K562 (cell line): ENCODE results near the gene ATP13A4. TPM values are rescaled to one million over a fixed set of nuclear protein-coding genes. Genes with fewer than 3 reads are reported as not detected.
A peak's percentile ranks its signal among the peaks of the same experiment; 100 is the strongest.

Experiments
- ASH1L ChIP-seq: fragments of 450-650 bp; IDR thresholded peaks from 2 replicates; pipeline ENCODE4 v1.6.1; 2018; ENCODE audit warnings: borderline replicate concordance, mild to moderate bottlenecking, low read depth; ENCODE audit not compliant: partially characterized antibody
- FOXM1 ChIP-seq, 2 experiments: fragments of 450-650 bp in 1 of 2; sonication (generic) in 1 of 2; formaldehyde crosslinking in 1 of 2; IDR thresholded peaks; 2 replicates each; pipeline versions ENCODE4 v1.6.1 to v1.9.0; 2017 to 2022; ENCODE audit warnings: low read depth in 2 of 2, mild to moderate bottlenecking in 2 of 2, missing genetic modification reagents in 1 of 2, moderate library complexity in 1 of 2
- GTF2E2 ChIP-seq: fragments of 200-800 bp; sonication (Bioruptor generic); IDR thresholded peaks from 2 replicates; pipeline ENCODE4 v1.6.1; 2016; ENCODE audit warnings: missing genetic modification characterization, missing compliant biosample characterization
- IRF9 ChIP-seq: fragments of 450-650 bp; IDR thresholded peaks from 2 replicates; pipeline ENCODE4 v1.6.1; 2016; ENCODE audit warnings: missing biosample characterization, missing genetic modification characterization
- LEF1 ChIP-seq: fragments of 450-650 bp; IDR thresholded peaks from 2 replicates; pipeline ENCODE4 v1.6.1; 2016; ENCODE audit warnings: mild to moderate bottlenecking
- MEF2D ChIP-seq: conservative IDR thresholded peaks from 2 replicates; pipeline ENCODE4 v1.6.1; 2016; ENCODE audit warnings: low read depth, missing genetic modification characterization, missing compliant biosample characterization
- MTA3 ChIP-seq: fragments of 450-650 bp; formaldehyde crosslinking; IDR thresholded peaks from 2 replicates; pipeline ENCODE4 v1.6.1; 2017; ENCODE audit warnings: mild to moderate bottlenecking, borderline replicate concordance
- SNRNP70 ChIP-seq: fragments of 200-400 bp; formaldehyde crosslinking; optimal IDR thresholded peaks from 2 replicates; pipeline ENCODE3; 2017; ENCODE audit warnings: low read depth, low read length
- ZNF224 ChIP-seq: sonication (generic); formaldehyde crosslinking; IDR thresholded peaks from 2 replicates; pipeline ENCODE4 v1.8.0; 2022; ENCODE audit warnings: mild to moderate bottlenecking, missing genetic modification reagents
- ZNF740 ChIP-seq, 3 experiments: fragments of 200-800 bp in 1 of 3; sonication (Bioruptor generic) in 1 of 3; sonication (generic) in 1 of 3; formaldehyde crosslinking in 1 of 3; IDR thresholded peaks; 2 replicates each; pipeline versions ENCODE4 v1.6.1 to v1.8.0; 2016 to 2022; ENCODE audit warnings: mild to moderate bottlenecking in 2 of 3, missing compliant biosample characterization in 2 of 3, missing genetic modification characterization in 2 of 3, missing genetic modification reagents in 1 of 3
- polyA plus RNA-seq, 8 experiments: library from polyadenylated mRNA; depleted of rRNA in 4 of 8; stranded (reverse) in 5 of 8; unstranded in 3 of 8; fragments of >200 nt; fragmentation: Nextera tagmentation in 2 of 8; fragmentation: Illumina TruSeq in 1 of 8; extraction: Ambion mirVana in 2 of 8; extraction: Trizol in 1 of 8; gene quantifications; 2 replicates each; pipeline versions ENCODE4 v1.2.1 to v1.2.3, GENCODE V29; 2011 to 2014; ENCODE audit warnings: inconsistent platforms in 1 of 8, missing spikeins in 1 of 8
- total RNA-seq, 7 experiments: library from RNA; depleted of rRNA in 6 of 7; stranded (reverse); fragments of >200 nt in 6 of 7; fragmentation: Illumina TruSeq in 2 of 7; extraction: Trizol in 2 of 7; gene quantifications; 2 replicates each; pipeline versions ENCODE4 v1.2.1 to v1.2.3, GENCODE V29; 2011 to 2021; ENCODE audit warnings: low replicate concordance in 1 of 7
- TF ChIP-seq, protein P1 (sequence below): fragments of 250-450 bp; sonication (Bioruptor Pico); IDR thresholded peaks from 2 replicates; pipeline ENCODE4 v1.8.0; 2021; ENCODE audit warnings: moderate library complexity, mild to moderate bottlenecking, inconsistent platforms
- TF ChIP-seq, protein P2 (sequence below): sonication (generic); formaldehyde crosslinking; IDR thresholded peaks from 2 replicates; pipeline ENCODE4 v1.8.1; 2023; ENCODE audit warnings: mild to moderate bottlenecking, missing genetic modification reagents
- TF ChIP-seq, protein P3 (sequence below), 2 experiments: IDR thresholded peaks; 2 replicates each; pipeline ENCODE4 v1.6.1; 2012; ENCODE audit warnings: improper control_type of control experiment in 2 of 2, low read depth in 2 of 2, low read length in 2 of 2, borderline replicate concordance in 1 of 2
- TF ChIP-seq, protein P4 (sequence below): fragments of 450-650 bp; formaldehyde crosslinking; IDR thresholded peaks from 2 replicates; pipeline ENCODE4 v1.4.0; 2020; ENCODE audit warnings: mild to moderate bottlenecking, moderate library complexity

Gene ATP13A4
- total and polyA plus RNA-seq, 9 of the 15 experiments (the other 6 are each of a cell fraction or from before 2014, with no cell fraction given): 0.03 to 0.14 (median 0.07) TPM; not detected in 6

DNA sequence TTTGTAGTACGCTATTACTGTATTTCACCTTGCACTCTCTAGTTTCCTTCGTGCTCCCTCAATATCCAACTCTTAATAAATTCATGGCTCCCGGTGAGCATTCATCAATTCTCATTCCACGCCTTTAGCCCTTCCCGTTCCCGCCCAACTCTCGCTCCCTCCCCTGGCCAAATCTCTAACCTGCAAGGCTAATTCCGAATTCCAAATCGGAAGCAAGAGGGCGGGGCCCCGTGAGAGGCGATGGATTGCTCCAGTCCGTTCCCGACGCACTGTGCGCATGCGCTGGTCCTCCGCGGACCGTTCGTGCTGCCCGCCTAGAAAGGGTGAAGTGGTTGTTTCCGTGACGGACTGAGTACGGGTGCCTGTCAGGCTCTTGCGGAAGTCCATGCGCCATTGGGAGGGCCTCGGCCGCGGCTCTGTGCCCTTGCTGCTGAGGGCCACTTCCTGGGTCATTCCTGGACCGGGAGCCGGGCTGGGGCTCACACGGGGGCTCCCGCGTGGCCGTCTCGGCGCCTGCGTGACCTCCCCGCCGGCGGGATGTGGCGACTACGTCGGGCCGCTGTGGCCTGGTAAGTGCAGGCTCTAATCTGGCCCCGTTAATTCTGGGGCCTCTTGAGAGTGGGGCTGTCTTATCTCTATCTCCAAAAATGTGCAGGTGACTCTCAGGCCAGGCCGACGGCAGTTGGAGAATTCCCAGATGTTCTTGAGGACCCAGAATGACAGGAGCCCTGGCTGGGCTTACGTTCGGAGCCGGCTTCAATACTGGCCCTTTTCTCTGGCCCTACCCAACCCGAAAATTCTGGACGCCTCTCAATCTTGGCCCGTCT is 38.4 kb upstream of the ATP13A4 start, which contains the start of gene OPA1 (continued):
- TF ChIP-seq, protein P1, sequence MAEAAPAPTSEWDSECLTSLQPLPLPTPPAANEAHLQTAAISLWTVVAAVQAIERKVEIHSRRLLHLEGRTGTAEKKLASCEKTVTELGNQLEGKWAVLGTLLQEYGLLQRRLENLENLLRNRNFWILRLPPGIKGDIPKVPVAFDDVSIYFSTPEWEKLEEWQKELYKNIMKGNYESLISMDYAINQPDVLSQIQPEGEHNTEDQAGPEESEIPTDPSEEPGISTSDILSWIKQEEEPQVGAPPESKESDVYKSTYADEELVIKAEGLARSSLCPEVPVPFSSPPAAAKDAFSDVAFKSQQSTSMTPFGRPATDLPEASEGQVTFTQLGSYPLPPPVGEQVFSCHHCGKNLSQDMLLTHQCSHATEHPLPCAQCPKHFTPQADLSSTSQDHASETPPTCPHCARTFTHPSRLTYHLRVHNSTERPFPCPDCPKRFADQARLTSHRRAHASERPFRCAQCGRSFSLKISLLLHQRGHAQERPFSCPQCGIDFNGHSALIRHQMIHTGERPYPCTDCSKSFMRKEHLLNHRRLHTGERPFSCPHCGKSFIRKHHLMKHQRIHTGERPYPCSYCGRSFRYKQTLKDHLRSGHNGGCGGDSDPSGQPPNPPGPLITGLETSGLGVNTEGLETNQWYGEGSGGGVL (CRISPR knock-in tag): no peak
- TF ChIP-seq, protein P2, sequence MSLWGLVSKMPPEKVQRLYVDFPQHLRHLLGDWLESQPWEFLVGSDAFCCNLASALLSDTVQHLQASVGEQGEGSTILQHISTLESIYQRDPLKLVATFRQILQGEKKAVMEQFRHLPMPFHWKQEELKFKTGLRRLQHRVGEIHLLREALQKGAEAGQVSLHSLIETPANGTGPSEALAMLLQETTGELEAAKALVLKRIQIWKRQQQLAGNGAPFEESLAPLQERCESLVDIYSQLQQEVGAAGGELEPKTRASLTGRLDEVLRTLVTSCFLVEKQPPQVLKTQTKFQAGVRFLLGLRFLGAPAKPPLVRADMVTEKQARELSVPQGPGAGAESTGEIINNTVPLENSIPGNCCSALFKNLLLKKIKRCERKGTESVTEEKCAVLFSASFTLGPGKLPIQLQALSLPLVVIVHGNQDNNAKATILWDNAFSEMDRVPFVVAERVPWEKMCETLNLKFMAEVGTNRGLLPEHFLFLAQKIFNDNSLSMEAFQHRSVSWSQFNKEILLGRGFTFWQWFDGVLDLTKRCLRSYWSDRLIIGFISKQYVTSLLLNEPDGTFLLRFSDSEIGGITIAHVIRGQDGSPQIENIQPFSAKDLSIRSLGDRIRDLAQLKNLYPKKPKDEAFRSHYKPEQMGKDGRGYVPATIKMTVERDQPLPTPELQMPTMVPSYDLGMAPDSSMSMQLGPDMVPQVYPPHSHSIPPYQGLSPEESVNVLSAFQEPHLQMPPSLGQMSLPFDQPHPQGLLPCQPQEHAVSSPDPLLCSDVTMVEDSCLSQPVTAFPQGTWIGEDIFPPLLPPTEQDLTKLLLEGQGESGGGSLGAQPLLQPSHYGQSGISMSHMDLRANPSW (CRISPR knock-in tag): no peak
- no peak; the same call in 1 of the 2 replicates for TF ChIP-seq MEF2D (tag)
- peak; percentile 99 for TF ChIP-seq MTA3
- TF ChIP-seq ASH1L: no peak
- TF ChIP-seq SNRNP70: no peak
- TF ChIP-seq, protein P3, sequence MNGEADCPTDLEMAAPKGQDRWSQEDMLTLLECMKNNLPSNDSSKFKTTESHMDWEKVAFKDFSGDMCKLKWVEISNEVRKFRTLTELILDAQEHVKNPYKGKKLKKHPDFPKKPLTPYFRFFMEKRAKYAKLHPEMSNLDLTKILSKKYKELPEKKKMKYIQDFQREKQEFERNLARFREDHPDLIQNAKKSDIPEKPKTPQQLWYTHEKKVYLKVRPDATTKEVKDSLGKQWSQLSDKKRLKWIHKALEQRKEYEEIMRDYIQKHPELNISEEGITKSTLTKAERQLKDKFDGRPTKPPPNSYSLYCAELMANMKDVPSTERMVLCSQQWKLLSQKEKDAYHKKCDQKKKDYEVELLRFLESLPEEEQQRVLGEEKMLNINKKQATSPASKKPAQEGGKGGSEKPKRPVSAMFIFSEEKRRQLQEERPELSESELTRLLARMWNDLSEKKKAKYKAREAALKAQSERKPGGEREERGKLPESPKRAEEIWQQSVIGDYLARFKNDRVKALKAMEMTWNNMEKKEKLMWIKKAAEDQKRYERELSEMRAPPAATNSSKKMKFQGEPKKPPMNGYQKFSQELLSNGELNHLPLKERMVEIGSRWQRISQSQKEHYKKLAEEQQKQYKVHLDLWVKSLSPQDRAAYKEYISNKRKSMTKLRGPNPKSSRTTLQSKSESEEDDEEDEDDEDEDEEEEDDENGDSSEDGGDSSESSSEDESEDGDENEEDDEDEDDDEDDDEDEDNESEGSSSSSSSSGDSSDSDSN (IDR thresholded peaks at IDR 0.05; ENCODE audit: borderline replicate concordance in 1 of 2, low read depth in 2 of 2, low read length in 2 of 2): peak; percentile 49 to 72; a peak in 1 of 4 replicates
- TF ChIP-seq FOXM1 (IDR thresholded peaks at IDR 0.05; ENCODE audit: low read depth): peak; percentile 83
- no peak for TF ChIP-seq FOXM1 (CRISPR knock-in tag; IDR thresholded peaks at IDR 0.05; ENCODE audit: low read depth)
- TF ChIP-seq IRF9: no peak
- TF ChIP-seq, protein P4, sequence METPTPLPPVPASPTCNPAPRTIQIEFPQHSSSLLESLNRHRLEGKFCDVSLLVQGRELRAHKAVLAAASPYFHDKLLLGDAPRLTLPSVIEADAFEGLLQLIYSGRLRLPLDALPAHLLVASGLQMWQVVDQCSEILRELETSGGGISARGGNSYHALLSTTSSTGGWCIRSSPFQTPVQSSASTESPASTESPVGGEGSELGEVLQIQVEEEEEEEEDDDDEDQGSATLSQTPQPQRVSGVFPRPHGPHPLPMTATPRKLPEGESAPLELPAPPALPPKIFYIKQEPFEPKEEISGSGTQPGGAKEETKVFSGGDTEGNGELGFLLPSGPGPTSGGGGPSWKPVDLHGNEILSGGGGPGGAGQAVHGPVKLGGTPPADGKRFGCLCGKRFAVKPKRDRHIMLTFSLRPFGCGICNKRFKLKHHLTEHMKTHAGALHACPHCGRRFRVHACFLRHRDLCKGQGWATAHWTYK (CRISPR knock-in tag): no peak
- peak; percentile 58; the same call in 1 of the 2 replicates for TF ChIP-seq GTF2E2
- TF ChIP-seq ZNF740 (CRISPR knock-in tag; IDR thresholded peaks at IDR 0.05): peak; percentile 69
- TF ChIP-seq ZNF740 (tag; IDR thresholded peaks at IDR 0.05): no peak
- TF ChIP-seq ZNF224 (CRISPR knock-in tag): 0 out of 2 replicates have a peak, but pooled peaks have one; percentile 71
- TF ChIP-seq LEF1: 0 out of 2 replicates have a peak, but pooled peaks have one; percentile 28
